Suprapubic skin (tissue), 4 donors: ENCODE measurements around the gene RNF112. TPM values are rescaled to one million over a fixed set of nuclear protein-coding genes. Genes with fewer than 3 reads are reported as not detected.
A peak's percentile ranks its signal among the peaks of the same experiment; 100 is the strongest.
"Not testable (repeated sequence)": the region's sequence is repeated elsewhere in the genome, so short reads cannot be mapped to it uniquely, and the experiment has no call there.

Experiments
- DNase-seq, 2 donors: peaks; one replicate each; pipeline ENCODE4 v3.0.0-alpha.2; 2019; ENCODE audit warnings: low spot score in 2 of 2
- H3K27ac ChIP-seq: fragments of 200-600 bp; sonication (generic); one replicate; pipeline ENCODE4 v1.5.1; 2019
- H3K27me3 ChIP-seq: fragments of 200-600 bp; sonication (generic); one replicate; pipeline ENCODE4 v1.5.1; 2019
- H3K36me3 ChIP-seq: fragments of 200-600 bp; sonication (generic); one replicate; pipeline ENCODE4 v1.5.1; 2019
- H3K4me1 ChIP-seq: fragments of 200-600 bp; sonication (generic); one replicate; pipeline ENCODE4 v1.5.1; 2019
- H3K4me3 ChIP-seq: fragments of 200-600 bp; sonication (generic); one replicate; pipeline ENCODE4 v1.5.1; 2019; ENCODE audit warnings: mild to moderate bottlenecking
- H3K9me3 ChIP-seq: fragments of 200-600 bp; sonication (generic); one replicate; pipeline ENCODE4 v1.5.1; 2019
- CTCF ChIP-seq, 2 donors: fragments of 200-600 bp in 1 of 2; fragments of 450-650 bp in 1 of 2; sonication (generic) in 1 of 2; IDR thresholded peaks; one replicate each; pipeline ENCODE4 v1.5.1; 2016 to 2019; ENCODE audit warnings: antibody characterized with exemption in 2 of 2, mild to moderate bottlenecking in 1 of 2, moderate library complexity in 1 of 2
- EP300 ChIP-seq: sonication (generic); formaldehyde crosslinking; IDR thresholded peaks from one replicate; pipeline ENCODE4 v1.6.1; 2017; ENCODE audit warnings: antibody characterized with exemption
- POLR2A ChIP-seq, 2 donors: fragments of 450-650 bp; IDR thresholded peaks; one replicate each; pipeline ENCODE4 v1.6.1; 2017; ENCODE audit warnings: antibody characterized with exemption in 2 of 2, mild to moderate bottlenecking in 2 of 2, moderate library complexity in 2 of 2
- POLR2AphosphoS5 ChIP-seq, 3 donors: sonication (generic); formaldehyde crosslinking; IDR thresholded peaks; one replicate each; pipeline ENCODE4 v1.6.1; 2017; ENCODE audit warnings: antibody characterized with exemption in 3 of 3
- WGBS: methylation state at CpG from one replicate; pipeline ENCODE4 v1.1.5; 2018; 5-methylcytosine and 5-hydroxymethylcytosine counted together
- total RNA-seq, 4 donors: library from RNA; depleted of rRNA; stranded (reverse); fragments of >200 nt; gene quantifications; one replicate each; pipeline ENCODE4 v1.1.0, GENCODE V29; 2016

The RNF112 gene
- total RNA-seq, 4 donors from 2014 or later = 0.62 to 3.9 (median 1.5) TPM

GRCh38 chr17:19443148-19443547, 32.1 kb downstream of the RNF112 start:
- Histone ChIP-seq H3K27me3 (no peaks in the 10 kb centered on the region), H3K4me1 (peaks cover 16% of the 10 kb centered on the region), H3K4me3 (no peak overlapping the region), H3K9me3 (no peaks in the 10 kb centered on the region), H3K36me3 (no peaks in the 10 kb centered on the region), H3K27ac (no peak overlapping the region)
- no peak for TF ChIP-seq POLR2AphosphoS5 (IDR thresholded peaks at IDR 0.05)
- TF ChIP-seq CTCF (IDR thresholded peaks at IDR 0.05) = no peak
- TF ChIP-seq POLR2A (IDR thresholded peaks at IDR 0.05) = no peak
- TF ChIP-seq EP300 = no peak
- WGBS = 89% methylated on average over 1 of the region's 1 CpG
- no peak for DNase-seq

- H3K4me3 ChIP-seq = no peak overlapping the region
- no peaks in the 10 kb centered on the region for H3K9me3 ChIP-seq
- no peak for DNase-seq
- TF ChIP-seq EP300 = no peak
- no peak for TF ChIP-seq POLR2A (IDR thresholded peaks at IDR 0.05)
- TF ChIP-seq POLR2AphosphoS5 (IDR thresholded peaks at IDR 0.05) = no peak
- TF ChIP-seq CTCF (IDR thresholded peaks at IDR 0.05) = no peak
- 93% methylated on average over 2 of the region's 2 CpGs for WGBS
- H3K27ac ChIP-seq = no peak overlapping the region
- no peaks in the 10 kb centered on the region for H3K27me3 ChIP-seq
- peaks cover 32% of the 10 kb centered on the region for H3K4me1 ChIP-seq
- H3K36me3 ChIP-seq = no peaks in the 10 kb centered on the region
These were observed 34.1 kb downstream of the RNF112 start for GRCh38 chr17:19445105-19445504.

GRCh38 chr17:19446577-19446976, 35.5 kb downstream of the RNF112 start:
- H3K9me3 ChIP-seq, H3K4me3 ChIP-seq, H3K27me3 ChIP-seq, H3K36me3 ChIP-seq, DNase-seq: not testable (repeated sequence)
- 88% methylated on average over 26 of the region's 26 CpGs for WGBS
- H3K27ac ChIP-seq = peak overlapping the region; percentile 55
- H3K4me1 ChIP-seq = peaks cover 32% of the 10 kb centered on the region

- Histone ChIP-seq H3K27ac (peak overlapping the region; percentile 76), H3K9me3 (no peaks in the 10 kb centered on the region), H3K27me3 (no peaks in the 10 kb centered on the region), H3K4me3 (no peak overlapping the region), H3K36me3 (no peaks in the 10 kb centered on the region), H3K4me1 (peaks cover 32% of the 10 kb centered on the region)
- 28% methylated on average over 3 of the region's 3 CpGs for WGBS
- peak; percentile 77 to 83 for DNase-seq
- TF ChIP-seq POLR2AphosphoS5 (IDR thresholded peaks at IDR 0.05) (no peak), POLR2A (IDR thresholded peaks at IDR 0.05) (no peak), CTCF (IDR thresholded peaks at IDR 0.05) (peak; percentile 92 to 98)
These were observed 36.1 kb downstream of the RNF112 start for GRCh38 chr17:19447085-19447583.

- Histone ChIP-seq H3K9me3 (no peaks in the 10 kb centered on the region), H3K36me3 (no peaks in the 10 kb centered on the region), H3K27me3 (no peaks in the 10 kb centered on the region), H3K27ac (peak overlapping the region; percentile 76), H3K4me1 (peaks cover 32% of the 10 kb centered on the region), H3K4me3 (no peak overlapping the region)
- WGBS = 33% methylated on average over 8 of the region's 8 CpGs
- DNase-seq = no peak
- TF ChIP-seq POLR2A (IDR thresholded peaks at IDR 0.05) (no peak), POLR2AphosphoS5 (IDR thresholded peaks at IDR 0.05) (peak in 2 of 3 donors; percentile 15 to 20), CTCF (IDR thresholded peaks at IDR 0.05) (no peak)
These were observed 37.6 kb downstream of the RNF112 start for GRCh38 chr17:19448341-19449268.
